GM12801 (cell line): Measurements from ENCODE around the gene NEDD8.

Experiments
- TF ChIP-seq, protein P1 (sequence below): IDR thresholded peaks from one replicate; pipeline ENCODE4 v1.5.1; 2011; ENCODE audit warnings: control low read depth; ENCODE audit not compliant: insufficient read length; ENCODE audit errors: extremely low read depth

NEDD8 gene

DNA sequence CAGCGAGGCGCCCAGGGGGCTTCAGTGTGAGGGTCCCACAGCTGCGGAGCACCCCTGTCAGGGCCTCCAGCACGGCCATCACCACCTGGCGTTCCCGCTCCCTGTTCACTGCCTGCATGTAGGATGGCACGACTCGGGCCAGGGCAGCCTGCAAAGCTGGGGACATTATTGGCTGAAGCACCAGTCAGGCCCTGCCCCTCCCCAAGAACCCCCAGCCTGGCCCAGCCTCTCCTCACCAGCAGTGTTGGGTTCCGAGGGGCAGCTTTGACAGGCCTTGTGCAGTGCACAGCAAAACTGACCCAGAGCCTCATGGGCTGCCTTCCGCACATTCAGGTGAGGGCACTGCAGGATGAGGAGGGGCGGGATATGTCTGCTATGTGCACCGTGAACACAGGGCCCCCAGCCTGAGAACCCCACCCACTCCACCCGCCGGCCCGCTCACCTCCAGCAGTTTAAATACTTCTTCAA is 49.1 kb downstream of the NEDD8 start:
- TF ChIP-seq, protein P1, sequence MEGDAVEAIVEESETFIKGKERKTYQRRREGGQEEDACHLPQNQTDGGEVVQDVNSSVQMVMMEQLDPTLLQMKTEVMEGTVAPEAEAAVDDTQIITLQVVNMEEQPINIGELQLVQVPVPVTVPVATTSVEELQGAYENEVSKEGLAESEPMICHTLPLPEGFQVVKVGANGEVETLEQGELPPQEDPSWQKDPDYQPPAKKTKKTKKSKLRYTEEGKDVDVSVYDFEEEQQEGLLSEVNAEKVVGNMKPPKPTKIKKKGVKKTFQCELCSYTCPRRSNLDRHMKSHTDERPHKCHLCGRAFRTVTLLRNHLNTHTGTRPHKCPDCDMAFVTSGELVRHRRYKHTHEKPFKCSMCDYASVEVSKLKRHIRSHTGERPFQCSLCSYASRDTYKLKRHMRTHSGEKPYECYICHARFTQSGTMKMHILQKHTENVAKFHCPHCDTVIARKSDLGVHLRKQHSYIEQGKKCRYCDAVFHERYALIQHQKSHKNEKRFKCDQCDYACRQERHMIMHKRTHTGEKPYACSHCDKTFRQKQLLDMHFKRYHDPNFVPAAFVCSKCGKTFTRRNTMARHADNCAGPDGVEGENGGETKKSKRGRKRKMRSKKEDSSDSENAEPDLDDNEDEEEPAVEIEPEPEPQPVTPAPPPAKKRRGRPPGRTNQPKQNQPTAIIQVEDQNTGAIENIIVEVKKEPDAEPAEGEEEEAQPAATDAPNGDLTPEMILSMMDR, result no peak

DNA sequence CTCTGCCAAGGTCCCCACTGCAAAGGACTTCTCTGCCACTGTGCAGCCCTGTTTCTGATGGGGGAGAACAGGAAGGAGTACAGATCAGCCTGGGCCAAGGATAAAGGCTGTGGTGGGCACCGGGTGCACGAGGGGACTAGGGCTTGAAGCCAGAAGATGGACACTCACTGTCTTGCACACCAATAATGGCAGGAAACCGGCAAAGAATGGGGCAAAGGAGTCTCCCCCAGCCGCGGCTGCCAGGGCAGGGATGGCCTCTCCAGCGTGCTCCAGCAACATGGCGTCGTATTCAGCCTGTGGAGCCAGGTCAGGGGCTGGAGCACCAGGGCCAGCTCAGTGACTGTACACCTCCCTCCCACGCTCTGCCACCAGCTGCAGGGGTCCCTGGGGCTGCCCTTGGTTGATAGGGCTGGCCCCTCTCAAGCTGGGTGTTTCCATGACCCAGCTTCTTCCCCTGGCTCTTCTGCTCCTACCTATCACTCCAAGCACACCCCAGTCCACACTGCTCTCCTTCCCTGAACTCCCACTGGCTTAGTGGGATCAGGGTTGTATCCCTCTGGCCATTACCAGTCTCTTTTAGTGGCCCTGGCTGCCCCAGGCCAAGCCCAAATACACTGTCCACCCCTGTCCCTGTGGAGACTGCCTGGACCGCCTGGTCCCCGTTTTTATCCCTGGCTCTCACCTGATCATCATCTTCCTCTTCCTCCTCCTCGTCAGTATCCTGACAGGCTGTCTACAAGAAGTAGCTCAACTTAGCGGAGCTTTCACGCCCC is 49.9 kb downstream of the NEDD8 start:
- TF ChIP-seq, protein P1, result no peak

DNA sequence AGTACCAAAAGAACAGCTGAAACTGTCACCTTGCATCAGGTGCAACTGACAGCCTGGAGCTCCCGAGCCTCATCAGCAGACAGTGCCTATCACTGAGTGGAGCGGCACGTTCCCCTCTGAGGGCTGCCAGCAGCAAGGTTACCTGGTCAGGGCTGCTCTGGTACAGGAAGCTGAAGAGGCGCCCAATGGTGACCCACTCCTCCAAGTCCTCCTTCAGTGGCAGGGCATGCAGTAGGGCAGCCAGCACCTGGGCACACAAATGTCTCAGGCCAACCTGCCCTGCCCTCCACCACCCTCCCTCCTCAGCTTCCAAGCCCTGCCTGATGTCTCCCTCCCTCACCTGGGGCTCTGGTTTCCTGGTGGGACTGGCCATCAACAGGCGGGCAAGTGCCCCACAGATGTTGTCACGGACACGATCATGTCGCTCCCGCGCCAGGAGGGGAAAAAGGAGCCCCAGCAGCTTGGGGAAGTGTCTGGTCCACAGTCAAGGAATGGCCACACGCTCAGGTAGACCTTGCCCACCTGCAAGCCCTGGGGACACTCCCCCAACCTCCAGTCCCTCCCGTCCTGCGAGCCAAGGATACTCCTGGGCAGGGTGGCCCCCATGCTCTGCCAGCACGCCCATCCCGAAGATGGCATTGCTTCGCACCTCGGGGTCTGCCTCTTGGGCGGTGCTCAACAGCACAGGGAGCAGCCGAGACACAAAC is 50.6 kb downstream of the NEDD8 start:
- TF ChIP-seq, protein P1, result no peak

DNA sequence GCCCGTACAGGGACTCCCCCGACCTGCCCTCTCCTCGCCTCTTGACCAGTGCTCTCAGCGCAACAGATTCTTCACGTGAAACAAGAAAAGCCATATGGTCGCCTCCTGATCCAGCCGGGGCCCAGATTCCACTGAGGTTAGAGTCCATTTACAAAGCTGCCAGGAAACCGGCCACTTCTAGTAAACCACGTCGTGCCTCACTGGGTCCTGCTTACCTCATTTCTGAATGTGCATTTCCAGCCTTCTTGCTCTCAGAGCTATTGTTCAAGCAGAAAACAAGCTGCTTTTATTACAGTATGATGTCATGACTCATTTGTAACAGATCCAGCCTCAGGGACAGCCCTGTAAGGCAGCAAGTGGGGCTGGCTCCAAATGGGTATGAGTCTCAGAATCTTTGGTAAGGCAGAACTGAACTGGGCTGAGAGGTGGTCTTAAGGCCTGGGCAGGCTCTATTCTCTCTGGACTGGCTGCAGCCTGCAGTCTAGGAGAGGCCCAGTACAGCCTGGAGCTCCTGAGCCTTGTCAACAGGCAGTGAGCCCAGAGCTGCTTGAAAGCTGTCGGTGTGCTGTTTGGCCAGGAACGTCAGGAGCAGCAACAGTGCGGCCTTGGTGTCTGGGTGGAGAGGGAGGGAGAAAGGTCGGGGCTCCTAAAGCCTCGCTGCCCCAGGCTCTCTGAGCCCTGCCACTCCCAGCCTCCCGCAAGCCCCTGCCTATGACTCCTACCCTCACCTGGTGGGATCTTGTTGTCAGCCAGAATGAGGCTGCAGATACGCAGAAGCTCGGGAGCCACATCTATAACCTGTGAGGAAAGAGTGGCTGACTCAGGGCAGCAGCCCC is 52.0 kb downstream of the NEDD8 start:
- TF ChIP-seq, protein P1, result no peak

DNA sequence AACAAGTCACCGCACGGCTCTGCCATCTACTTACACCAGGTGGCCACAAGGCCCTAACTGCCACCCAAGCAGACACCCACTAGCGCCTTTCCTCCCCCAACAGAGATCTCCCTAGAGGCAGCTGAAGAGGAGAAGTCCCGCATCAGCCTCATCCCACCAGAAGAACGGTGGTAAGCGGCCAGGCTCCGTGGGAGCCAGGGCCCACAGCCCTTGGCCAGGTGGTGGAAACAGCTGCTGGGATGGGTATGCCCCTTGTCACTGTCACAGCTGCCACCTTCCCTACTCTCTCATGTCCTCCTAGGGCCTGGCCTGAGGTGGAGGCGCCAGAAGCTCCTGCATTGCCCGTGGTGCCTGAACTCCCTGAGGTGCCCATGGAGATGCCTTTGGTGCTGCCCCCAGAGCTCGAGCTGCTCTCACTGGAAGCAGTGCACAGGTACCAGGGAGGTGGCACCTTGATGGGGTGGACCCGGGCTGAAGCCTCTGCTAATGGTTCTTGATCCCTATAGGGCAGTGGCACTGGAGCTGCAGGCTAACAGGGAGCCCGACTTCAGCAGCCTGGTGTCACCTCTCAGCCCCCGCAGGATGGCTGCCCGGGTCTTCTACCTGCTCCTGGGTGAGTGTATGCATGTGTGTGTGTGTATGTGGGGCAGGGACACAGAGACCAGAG is 52.7 kb downstream of the NEDD8 start:
- TF ChIP-seq, protein P1, result no peak

DNA sequence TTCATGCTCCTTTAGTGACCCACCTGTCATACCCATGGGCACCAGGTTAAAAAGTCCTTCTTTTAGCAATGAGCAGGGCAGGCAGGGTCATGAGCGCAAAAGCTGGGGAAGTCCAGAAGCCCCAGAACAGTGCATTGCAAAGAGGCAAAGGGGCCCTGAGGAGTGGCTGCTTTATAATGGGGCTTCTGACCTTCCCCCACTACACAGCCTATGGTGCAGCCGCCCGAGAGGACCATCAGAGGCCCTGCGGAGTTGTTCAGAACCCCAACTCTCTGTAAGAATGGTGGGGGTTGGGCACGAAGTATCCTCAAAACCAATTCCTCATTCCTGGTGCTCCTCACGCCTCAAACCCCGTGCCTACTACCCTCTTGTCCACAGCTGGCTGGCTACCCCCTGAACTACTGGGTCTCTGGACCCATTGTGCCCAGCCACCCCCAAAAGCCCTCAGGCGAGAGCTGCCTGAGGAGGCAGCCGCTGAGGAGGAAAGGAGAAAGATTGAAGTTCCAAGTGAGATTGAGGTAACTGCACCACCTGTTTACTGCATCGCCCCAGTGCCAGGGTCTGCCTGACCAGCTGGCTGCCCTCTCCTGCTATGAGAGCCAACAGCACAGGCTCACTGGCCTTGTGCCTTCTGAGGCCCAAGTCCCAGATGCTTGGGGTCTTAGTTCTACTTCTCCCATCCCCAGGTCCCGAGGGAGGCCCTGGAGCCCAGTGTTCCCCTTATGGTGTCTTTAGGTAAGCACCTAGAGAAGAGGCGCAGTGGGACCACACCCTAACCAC is 53.6 kb downstream of the NEDD8 start:
- TF ChIP-seq, protein P1, result no peak
